Amniotic stem cell (primary cell): Measurements from ENCODE around the gene IRX3.

Source experiments
- DNase-seq: peaks from one replicate; lab custom pipeline; 2025; lab: John Stamatoyannopoulos, UW

IRX3 gene

DNA sequence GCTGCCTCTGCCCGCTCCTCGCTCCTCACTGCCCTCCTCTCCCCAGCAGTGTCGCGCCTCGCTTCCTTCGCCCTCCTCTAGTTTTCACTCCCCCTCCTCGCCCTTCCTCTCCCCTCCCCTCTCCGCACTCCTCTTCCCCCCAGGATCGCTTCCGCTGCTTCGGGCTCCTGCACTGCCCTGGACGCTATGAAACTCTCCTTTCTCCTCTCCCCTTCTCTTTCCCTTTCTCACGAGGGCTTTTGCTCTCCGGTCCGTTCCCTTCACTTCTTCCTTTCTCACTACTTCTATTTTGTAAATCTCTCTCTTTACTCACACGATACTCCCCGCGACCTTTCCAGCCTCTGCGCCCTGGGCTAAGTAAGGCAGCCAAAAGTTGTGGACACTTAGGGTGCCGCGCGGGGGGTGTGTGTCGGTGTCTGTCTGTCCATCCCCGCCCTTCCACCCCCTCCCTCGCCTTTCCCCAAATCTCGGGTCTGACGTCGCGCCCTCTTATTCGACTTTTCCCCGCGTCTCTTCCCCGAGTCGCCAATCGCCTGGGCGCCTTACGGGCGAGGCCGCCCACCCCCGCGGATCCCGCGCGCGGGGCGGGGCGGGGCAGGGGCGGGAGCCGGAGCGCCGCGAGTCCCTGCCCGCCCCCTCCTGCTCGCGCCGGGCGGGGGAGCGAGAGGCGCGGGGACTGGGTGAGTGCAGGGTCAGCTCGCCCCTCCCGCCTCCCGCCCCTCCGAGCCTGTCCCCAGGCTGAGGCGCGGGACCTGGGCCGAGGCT is at the start of gene IRX3:
TSS of gene IRX3 (minus strand) at position 422 of the 765 bp plus-strand sequence. CDS start 737 bp downstream, outside the sequence.
- peak; percentile 84 for DNase-seq

GRCh38 chr16:54335230-54335629 is 48.6 kb upstream of the IRX3 start:
- no peak for DNase-seq

GRCh38 chr16:54334208-54334607 is 47.6 kb upstream of the IRX3 start:
- DNase-seq = no peak

DNA sequence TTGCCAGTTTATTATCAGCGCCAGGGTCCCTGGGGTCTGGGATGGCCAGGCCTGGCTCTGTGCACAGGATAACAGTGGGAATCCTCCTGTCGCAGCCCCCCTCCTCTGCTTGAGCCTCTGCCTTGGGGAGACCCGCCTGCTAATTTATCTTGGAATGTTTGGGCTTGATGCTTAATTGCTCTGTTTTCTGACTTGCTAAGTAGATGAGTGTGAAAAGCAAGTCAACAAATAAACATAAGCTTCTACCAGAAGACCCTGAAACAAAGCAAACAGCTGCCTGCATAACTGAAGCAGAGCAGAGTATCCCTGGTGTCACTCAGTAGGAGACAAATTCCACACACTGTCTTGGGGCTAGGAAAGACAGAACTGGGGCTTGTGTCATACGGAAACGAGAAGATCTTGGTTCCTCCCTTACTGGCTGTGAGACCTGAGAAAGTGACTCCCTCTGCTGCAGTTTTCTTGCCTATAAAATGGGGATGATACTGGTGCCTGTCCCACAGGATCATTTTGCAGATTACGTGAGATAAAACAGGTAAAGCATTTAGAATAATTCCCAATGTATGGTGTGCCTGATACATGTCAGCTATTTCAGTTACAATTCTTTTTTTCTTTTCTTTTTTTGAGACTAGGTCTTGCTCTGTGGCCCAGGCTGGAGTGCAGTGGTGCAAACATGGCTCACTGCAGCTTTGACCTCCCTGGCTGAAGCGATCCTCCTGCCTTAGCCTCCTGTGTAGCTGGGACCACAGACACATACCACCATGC is 44.8 kb upstream of the IRX3 start:
- no peak for DNase-seq

GRCh38 chr16:54327609-54328008 is 41.0 kb upstream of the IRX3 start:
- DNase-seq = no peak

DNA sequence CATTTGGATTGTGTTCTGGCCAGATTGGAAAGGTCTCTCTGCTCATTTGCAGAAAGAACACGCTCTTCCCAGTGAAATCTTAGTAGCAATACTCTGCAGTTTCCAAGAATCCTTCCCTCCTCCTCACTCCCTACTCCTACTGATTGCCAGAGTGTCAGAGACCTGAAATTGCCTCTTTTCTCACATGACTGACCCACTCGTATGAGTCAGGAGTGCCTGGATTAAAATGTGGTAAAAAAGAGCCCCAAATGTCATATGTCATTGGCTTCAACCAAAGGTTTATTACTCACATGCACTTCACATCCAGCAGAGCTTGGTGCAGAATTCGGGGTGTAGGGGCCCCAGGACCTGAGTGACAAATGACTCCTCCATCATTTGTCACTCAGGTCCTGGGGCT is 39.7 kb upstream of the IRX3 start:
- no peak for DNase-seq

- DNase-seq = no peak
Observed at GRCh38 chr16:54325616-54326265, 39.2 kb upstream of the IRX3 start.

GRCh38 chr16:54324716-54325115 is 38.1 kb upstream of the IRX3 start:
- DNase-seq = no peak

DNA sequence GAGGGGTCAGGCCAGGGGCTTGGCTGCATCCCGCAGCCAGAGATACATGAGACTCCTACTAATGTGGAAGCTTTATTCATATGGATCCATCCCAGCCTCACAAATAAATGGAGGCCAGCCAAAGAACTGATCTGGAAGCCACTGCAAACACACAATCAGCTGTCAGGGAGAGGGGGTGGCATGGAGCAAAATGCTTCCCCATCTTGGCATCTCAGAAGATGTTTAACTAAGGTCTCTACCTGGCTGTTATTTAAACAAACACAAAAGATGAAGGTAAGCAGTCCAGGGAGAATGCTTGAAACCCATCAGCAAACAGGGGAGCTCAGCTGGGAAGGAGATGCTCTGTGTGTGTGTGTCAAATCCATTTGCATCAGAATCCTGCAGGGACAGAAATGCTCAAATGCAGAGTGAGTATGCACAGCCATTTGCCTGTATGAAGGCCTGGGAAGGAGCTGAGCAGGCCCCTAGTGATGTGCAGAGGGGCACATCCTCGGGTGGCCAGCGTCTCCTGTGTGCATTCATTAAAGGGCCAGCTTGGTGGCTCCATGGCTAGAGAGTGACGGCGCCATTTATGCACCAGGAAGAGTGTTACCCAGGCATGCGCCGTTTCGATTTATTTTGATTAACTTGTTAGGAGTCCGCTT is 34.2 kb upstream of the IRX3 start:
- no peak for DNase-seq

DNA sequence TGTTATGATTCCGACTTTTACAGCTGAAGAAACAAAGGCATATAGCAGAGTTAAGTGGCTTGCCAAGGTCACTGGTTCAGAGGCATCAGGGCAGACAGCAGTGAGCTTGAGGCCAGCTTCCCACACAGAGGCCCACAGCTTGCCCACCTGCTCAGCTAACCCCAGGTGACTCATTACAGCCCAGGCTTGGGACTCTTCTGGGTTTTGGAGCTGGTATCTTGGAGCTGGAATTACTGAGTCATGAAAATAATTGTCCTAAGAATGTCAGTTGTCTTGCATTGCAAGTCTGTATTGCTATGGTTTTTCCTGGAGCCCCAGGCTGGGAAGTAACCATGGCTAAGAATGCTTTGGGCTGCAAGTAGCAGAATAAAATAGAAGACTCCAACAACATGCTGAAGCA is 32.4 kb upstream of the IRX3 start:
- DNase-seq = no peak

GRCh38 chr16:54317101-54317611 is 30.6 kb upstream of the IRX3 start:
- DNase-seq = no peak

DNA sequence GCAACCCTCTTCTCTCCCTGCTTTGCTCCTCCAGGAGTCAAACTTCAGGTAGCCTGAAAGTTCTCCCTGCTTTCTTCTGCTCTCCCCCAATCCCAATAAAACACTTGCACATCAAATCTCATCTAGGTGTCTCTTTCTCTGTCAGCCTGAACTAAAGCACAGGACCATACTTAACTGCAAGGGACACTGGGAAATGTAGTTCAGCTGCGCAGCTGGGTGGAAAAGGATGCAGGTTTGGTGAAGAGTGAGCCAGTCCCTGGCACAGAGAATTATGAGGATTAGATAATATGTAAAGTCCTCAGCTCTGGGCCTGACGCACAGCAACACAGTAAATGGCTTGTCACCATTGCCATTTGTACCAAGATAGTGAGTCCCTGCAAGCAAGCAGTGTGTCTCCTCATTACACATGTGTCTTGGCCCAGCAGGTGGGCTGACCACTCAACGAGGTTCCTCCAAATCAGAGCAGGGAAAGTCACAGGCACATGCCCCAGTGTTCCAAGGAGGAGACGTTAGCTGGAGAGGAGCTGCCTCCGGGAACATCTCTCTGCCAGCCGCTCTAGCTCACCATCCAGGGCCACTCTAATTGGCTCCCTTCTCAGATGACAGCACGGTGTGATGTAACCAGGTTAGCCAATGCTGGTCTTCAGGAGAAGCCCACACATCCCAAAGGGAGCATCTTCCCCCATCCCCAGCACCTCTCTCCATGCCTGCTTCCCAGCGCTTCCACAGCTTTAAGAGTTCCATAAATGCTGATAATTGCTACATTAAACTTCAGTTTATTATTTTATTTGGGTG is 29.7 kb upstream of the IRX3 start:
- no peak for DNase-seq

- no peak for DNase-seq
Observed at GRCh38 chr16:54313789-54314188, 27.2 kb upstream of the IRX3 start.

GRCh38 chr16:54312502-54312991 is 26.0 kb upstream of the IRX3 start:
- DNase-seq = no peak

DNA sequence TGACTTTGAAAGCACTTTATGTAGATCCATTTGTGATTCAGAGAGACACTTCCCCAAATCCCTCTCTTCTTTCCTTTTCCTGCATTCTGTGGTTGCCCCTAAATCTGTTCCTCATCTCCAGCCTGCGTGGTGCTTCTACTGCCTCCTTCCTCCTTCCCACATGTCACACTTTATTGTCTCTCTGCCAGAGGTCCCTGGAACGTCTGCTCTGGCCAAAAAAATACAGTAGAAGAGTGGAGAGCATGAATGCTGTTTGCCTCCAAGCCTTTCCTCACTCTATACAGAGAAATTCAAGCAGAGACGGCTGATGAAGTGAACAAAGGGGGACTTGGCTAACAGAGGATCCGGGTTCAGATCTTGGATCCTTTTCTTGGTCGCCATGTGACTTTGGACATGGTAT is 22.8 kb upstream of the IRX3 start:
- DNase-seq = no peak

- no peak for DNase-seq
Observed at GRCh38 chr16:54305080-54305479, 18.5 kb upstream of the IRX3 start.

GRCh38 chr16:54303613-54304012 is 17.0 kb upstream of the IRX3 start:
- DNase-seq = no peak

DNA sequence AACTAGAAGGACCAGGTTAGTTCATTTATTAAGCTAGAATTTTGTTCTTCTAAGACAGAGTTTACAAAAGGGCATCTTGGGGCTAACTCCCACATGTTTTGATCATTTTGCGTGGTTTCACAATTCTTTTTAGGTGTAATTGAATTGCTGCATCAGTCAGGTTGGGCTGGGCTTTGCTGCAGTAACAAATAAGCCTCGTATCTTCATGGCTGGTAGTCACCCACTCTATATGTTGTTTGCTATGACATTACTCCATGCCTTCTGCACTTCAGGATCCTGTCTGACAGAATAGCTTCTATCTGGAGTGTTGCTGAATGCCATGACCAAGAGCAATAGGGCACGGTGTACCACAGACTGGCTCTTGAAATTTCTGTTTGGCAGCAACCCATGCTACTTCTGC is 10.6 kb upstream of the IRX3 start:
- DNase-seq = no peak

DNA sequence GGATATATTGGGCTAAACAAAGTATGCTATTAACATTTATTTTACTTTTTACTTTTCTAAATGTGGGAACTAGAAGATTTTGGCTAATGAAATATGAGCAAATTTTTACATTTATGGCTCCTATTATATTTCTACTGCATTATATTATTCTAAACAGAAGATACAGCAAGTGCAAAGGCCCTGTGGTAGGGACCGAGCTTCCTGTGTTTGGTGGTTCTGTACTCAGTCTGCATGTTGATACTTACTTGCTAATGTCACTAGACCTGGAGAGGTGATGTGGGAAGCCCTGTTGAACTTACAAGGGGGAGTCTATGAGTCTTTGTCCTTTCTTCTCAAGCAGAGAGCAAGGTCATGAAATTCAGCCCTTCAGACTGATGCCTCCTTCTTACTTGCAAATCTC is 10.0 kb upstream of the IRX3 start:
- no peak for DNase-seq

GRCh38 chr16:54291656-54292487 is 5.3 kb upstream of the IRX3 start:
- no peak for DNase-seq
